Dedifferentiated amniotic fluid mesenchymal stem cell (primary cell): ENCODE measurements around the gene ALDH1L1.

Source experiments
- DNase-seq: peaks from one replicate; pipeline ENCODE4 v3.0.0-alpha.2; 2016; ENCODE audit errors: extremely low spot score

Gene ALDH1L1

GRCh38 chr3:126119976-126120375 is 60.4 kb downstream of the ALDH1L1 start:
- no peak for DNase-seq

GRCh38 chr3:126119008-126119675 is 61.2 kb downstream of the ALDH1L1 start:
- no peak for DNase-seq

GRCh38 chr3:126118591-126118990 is 61.8 kb downstream of the ALDH1L1 start:
- no peak for DNase-seq

GRCh38 chr3:126117786-126118185 is 62.6 kb downstream of the ALDH1L1 start:
- no peak for DNase-seq

DNA sequence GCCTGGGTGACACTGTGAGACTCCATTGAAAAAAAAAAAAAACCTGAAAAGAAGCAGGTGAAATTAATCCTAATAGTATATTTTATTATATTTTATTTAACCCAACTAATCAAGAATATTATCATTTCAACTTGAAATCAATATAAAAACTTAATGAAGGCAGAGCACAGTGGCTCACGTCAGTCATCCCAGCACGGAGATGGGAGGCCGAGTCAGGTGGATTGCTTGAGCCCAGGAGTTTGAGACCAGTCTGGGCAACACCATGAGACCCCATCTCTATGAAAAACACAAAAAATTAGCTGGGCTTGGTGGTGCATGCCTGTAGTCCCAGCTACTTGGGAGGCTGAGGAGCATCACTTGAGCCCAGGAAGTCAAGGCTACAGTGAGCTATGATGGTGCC is 63.2 kb downstream of the ALDH1L1 start:
- no peak for DNase-seq

- DNase-seq, result no peak
These were observed 63.9 kb downstream of the ALDH1L1 start for GRCh38 chr3:126116526-126116925.

- no peak for DNase-seq
These were observed 65.7 kb downstream of the ALDH1L1 start for GRCh38 chr3:126114443-126115386.

GRCh38 chr3:126113733-126114442 is 66.5 kb downstream of the ALDH1L1 start:
- DNase-seq, result no peak

DNA sequence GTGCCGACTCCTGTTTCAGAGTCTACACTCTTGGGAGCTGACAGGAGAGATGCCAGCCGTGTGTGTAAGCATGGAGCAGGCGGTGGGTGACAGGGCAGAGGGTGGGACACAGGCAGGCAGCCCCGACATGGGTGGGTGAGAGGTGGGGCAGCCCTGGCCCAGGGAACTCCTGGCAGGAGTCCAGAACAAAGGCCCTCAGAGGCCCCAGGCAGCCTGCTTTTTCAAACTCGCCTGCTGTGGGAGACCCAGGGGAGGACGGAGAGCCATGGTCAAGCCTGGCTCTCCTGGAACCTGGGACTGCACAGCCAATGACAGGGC is 67.2 kb downstream of the ALDH1L1 start:
- DNase-seq, result no peak

DNA sequence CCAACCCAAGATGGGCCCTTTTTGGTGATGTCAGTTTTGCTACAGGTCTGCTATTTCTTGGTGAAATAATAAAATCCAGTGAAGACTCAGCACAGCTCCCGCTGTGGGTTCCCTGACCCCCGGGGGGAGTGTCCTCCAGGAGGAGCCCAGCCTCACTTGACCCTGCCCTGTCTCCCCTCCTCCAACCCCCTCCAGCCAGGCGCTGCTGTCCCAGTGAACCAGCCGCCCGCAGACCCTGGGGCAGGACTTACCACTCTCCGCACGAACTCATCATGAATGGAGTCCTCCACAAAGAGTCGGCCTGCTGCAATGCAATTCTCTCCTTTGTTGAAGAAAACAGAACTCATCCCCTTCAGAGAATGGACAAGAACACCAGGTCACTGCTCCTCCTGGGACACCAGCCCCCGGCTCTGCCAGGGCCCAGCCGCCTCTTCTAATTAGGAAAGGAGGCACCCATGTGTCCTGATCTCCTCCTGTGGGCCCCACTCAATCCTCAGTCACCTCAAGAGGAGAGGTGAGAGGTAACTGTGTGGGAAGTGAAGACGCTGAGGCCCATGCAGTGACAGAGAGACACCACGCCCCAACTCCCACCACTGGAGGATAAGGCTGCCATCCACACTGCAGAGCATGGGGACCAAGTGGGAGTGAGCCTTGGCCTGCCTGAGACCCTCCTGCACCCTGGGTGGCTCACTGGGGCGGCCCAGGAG is 67.7 kb downstream of the ALDH1L1 start:
- no peak for DNase-seq

DNA sequence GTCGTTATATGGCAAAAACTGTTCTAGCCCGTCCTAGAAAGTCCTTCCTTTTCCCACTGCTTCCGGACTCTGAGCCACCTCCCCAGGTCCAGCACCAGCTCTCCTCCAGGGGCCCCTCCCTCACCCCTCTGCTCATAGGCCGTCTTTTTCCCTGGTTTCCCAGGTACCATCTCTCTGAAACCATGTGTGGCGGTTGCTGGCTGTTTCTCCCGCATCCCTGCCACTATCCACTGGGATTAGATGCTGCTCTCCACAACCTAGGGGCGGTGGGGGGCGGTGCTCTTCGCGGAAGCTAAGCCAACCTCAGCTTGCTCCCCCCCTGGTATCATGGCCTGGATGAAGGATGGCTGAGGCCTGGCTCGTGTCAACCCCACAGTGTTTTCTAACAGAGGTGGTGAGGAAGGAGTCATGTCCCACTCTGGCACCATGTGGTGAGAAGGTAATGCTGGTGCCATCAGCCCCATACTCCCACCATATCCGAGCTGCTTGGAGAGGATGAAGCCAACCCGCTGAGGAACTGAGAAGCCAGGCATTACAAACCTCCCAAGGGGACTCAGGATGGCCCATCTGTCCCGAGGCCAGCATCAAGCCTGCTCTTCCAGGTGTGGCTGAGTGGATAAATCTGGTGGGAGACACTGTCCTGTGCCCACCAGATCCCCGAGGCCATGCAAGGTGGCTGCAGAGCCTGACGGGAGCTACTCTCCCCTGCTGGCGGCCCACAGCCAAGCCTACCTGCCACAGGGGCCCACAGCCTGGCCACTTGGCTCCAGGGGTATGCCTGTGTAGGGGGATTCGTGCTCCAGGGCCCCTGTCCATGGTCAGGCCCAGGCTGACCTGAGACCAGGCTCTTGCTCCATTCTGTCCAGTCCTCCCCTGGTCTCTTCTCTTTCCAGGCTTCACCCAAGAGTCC is 68.6 kb downstream of the ALDH1L1 start:
- DNase-seq, result no peak

DNA sequence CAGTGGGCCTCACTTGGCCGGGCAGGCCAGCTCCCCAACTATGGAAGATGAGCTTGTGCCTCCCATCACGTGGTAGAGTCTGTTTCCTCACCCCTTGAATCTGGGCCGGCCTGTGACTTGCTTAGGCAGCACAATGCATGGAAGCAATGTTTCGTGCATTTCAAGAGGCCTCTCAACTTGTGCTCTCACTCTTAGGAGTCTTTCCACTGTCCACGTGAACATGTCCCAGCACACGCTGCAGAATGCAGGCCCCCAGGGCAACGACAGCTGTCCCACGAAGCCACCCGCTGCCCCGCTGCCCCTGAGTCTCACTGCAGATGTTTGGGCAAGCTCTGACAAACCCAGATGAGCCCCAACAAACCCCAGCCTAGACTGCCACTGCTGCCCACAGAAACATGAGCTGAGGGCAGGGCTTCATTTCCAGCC is 69.2 kb downstream of the ALDH1L1 start:
- no peak for DNase-seq

- DNase-seq, result no peak
These were observed 69.8 kb downstream of the ALDH1L1 start for GRCh38 chr3:126110431-126111125.

- DNase-seq, result no peak
These were observed 70.5 kb downstream of the ALDH1L1 start for GRCh38 chr3:126109880-126110235.

- DNase-seq, result no peak
These were observed 71.1 kb downstream of the ALDH1L1 start for GRCh38 chr3:126109146-126109879.

GRCh38 chr3:126108676-126109050 is 71.7 kb downstream of the ALDH1L1 start:
- no peak for DNase-seq

DNA sequence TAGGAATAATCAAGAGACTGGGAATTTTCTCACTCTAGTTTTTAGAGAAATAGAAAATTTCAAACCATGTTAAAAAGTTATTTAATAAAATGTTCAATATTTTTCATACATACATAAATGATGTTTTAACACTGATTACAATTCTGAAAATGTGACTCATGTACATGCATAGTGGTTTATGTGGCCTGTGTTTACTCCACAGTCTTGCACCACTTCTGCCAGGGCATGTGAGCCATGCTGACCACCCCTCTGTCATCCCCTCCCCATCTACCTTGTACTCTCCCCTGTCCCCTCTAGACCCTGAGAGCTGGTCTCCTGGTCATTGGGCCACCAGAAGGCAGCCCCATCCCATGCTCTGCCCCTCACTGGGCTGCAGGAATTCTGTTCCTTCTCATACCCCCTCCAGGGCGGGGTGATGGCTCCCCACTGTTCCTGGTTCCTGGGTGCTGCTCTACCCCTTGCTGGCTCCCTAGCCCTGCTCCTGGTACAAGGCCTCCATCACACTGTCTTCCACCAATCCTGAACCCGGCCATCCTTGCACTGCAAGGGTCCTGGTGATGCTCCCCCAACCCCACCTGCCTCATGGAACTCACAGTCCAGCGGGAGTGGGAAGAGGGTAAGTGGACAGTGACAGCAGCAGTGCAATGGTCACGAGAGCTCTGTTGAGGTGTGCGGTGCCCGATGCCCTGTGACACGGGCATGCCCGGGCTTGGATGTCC is 72.3 kb downstream of the ALDH1L1 start:
- DNase-seq, result no peak

DNA sequence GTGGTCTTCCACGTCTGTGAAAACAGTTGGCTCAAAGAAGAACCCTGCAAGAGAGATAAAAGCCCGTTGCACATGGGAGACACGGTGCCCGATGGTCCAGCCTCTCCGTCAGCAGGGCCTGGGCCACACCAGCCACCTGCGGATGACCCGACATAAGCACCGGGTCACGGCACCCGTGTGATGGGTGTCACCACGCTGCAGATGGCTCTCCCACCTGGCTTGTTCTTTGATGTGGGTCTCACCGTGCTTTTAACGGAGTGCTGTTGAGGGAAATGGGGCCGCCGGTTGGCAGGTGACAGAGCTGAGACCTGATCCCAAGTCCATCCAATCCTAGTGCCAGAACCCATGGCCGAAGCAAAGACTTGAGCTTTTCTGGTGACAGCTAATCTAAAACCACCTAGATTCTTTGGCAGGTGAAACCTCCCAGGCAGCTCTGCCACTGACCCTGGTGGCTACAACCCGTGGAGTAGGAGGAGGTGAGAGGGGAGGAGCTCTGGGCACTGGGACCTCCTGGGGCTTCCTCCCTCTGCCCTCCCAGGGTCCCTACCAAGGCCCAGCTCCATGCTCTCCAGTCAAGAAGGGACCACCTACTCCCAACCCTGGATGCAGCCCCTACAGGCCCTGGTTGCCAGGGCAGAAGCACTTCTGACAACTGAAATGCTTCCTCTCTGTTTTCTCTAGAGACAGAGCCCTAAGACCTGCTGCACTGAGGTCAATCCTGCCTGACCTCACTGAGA is 73.0 kb downstream of the ALDH1L1 start:
- no peak for DNase-seq
